Left colon (tissue), 2 donors: Measurements from ENCODE around the gene TMEM121B. TPM values are rescaled to one million over a fixed set of nuclear protein-coding genes. Genes with fewer than 3 reads are reported as not detected.

ENCODE experiments used
- ATAC-seq: fragments of 200-7000 bp; cut with Tn5 transposase; one replicate; pipeline ENCODE4 v1.9.1; 2020; ENCODE audit warnings: mild to moderate bottlenecking, moderate library complexity
- DNase-seq, 2 donors: peaks; one replicate each; pipeline ENCODE4 v3.0.0-alpha.2; 2020
- intact Hi-C, 2 donors: fragments of 100-400 bp; cut with DNase I in 1 of 2; cut with micrococcal nuclease in 1 of 2; formaldehyde crosslinking; loops; one replicate each; pipeline versions ENCODE4 v1.11.2 to v1.14.0; 2022; cut with DNase I, micrococcal nuclease
- total RNA-seq, 2 donors: library from RNA; stranded (reverse); fragmentation: NEBNext Ultra II Directional; extraction: Animal tissue kit (Norgen Biotek cat#: 25700); gene quantifications; one replicate each; pipeline ENCODE4 v1.2.1, GENCODE V29; 2021
- donor health status: DM: no; HTN: no; CAD: no.
- donor health status: DM: yes; HTN: yes; CAD: no.

Gene TMEM121B
- total RNA-seq, 2 donors from 2014 or later: 0.15 to 0.42 TPM

GRCh38 chr22:17143101-17143500, 21.9 kb upstream of the TMEM121B start:
- no peak for ATAC-seq
- intact Hi-C loops: no loop called here
- DNase-seq: no peak

GRCh38 chr22:17140826-17141766, 19.9 kb upstream of the TMEM121B start:
- intact Hi-C loops: no loop called here

DNA sequence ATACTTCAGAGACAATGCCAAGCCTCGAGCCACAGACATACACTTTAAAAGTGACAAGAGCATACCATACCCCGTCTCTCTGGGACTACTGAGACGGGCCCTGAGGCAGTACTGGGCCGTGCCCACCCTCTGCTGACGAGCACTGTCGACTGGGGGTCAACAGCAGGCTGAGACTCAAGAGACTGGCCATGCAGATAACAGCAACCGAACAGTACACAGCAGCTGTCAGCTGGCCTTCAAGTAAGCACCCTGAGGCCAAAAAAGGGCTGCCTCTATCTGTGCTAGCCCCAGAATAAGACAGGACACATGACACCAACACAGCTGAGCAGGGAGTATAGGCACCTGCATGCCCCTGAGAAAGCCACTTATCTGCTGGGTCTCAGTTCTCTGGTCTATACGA, 18.9 kb upstream of the TMEM121B start:
- DNase-seq: peak in 1 of 2 donors; percentile 5
- no peak for ATAC-seq
- intact Hi-C loops: no loop called here

More at GRCh38 chr22:17140826-17141766, 19.9 kb upstream of the TMEM121B start:
- ATAC-seq (no peak), DNase-seq (no peak)

- ATAC-seq (no peak), DNase-seq (peak in 1 of 2 donors; percentile 10)
- intact Hi-C loops: loop anchor here in 1 of 2 donors (10.0 kb wide), 1 partner anchor 66 kb away; no protein-coding TSS in a partner anchor
These were observed 17.4 kb upstream of the TMEM121B start for GRCh38 chr22:17138513-17138912.

DNA sequence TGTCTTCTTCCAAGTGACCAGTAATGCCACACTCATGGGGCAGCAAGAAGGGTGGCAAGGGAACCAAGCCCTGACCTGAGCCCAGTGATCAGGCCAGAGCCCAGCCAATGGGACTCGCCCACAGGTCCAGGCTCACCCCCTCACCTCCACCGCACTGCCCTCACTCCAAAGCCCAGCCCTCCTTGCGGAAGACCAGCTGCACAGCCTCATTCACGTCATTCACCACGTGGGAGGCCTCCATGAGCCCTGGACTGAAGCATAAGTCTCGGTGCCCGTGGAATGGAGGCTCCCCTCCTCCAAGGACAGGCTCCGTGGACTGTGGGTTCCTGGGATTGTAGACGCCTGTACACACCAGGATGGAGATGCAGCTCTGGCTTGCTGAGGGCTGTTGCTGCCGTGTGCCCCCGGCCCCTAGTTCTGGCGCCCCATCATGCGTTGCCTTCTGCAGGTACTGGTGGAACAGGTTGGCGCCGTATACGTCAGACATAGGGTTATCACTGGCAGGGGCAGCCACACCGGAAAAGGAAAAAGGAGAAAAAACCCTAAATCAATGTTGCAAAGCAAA, 16.8 kb upstream of the TMEM121B start:
- ATAC-seq (no peak), DNase-seq (peak in 1 of 2 donors; percentile 8)
- intact Hi-C loops: loop anchor here in 1 of 2 donors (10.0 kb wide), 1 partner anchor 67 kb away; no protein-coding TSS in a partner anchor

DNA sequence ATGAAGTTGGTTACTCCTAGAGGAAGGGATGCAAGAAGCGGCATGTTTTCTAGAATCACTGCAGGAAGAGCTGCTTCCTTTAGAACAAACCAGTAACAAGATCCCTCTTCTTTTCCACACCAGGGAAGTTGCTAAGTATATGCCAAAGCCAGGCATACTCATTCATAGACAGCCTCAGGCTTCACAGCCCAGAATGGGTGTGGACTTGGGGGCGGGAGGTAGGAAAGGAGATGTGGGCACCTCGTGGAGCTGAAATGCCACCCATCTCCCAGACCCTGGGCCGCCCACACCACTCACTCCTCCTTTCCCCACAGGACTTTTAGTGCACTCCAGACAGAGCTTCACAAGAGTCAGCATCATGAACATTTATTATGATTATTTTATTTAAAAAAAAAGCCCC, 16.0 kb upstream of the TMEM121B start:
- DNase-seq: no peak
- intact Hi-C loops: loop anchor here in 1 of 2 donors (10.0 kb wide), 1 partner anchor 68 kb away; no protein-coding TSS in a partner anchor
- ATAC-seq: no peak

GRCh38 chr22:17135153-17135760, 14.1 kb upstream of the TMEM121B start:
- ATAC-seq (no peak), DNase-seq (peak in 1 of 2 donors; percentile 14)
- intact Hi-C loops: loop anchor here in 1 of 2 donors (10.0 kb wide), 1 partner anchor 70 kb away; no protein-coding TSS in a partner anchor

GRCh38 chr22:17133137-17133536, 12.0 kb upstream of the TMEM121B start:
- intact Hi-C loops: loop anchor here in 1 of 2 donors (10.0 kb wide), 1 partner anchor 72 kb away; no protein-coding TSS in a partner anchor
- DNase-seq: peak in 1 of 2 donors; percentile 10
- no peak for ATAC-seq

GRCh38 chr22:17132112-17132511, 11.0 kb upstream of the TMEM121B start:
- intact Hi-C loops: loop anchor here in 1 of 2 donors (10.0 kb wide), 1 partner anchor 73 kb away; no protein-coding TSS in a partner anchor
- ATAC-seq: no peak
- DNase-seq: no peak

DNA sequence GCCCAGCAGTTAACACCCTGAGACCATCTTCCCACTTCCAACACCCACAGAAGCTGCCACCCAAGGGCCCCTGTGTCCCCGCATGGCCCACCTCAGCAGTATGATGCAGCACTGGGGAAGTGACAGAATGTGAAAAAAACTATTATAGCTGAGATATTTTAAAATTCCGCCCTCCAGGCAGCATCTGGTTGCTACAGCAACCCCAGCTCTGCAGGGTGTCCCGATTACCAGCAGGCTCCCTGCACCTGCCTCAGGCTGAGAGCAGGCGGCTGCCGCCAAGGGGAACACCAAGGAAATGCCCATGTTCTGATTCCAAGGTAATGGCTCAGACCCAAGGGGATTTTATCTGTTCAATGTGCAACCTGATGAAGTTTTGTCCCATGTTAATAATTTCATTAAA, 10.5 kb upstream of the TMEM121B start:
- intact Hi-C loops: loop anchor here in 1 of 2 donors (10.0 kb wide), 1 partner anchor 73 kb away; no protein-coding TSS in a partner anchor
- ATAC-seq (no peak), DNase-seq (no peak)

- intact Hi-C loops: loop anchor here in 1 of 2 donors (10.0 kb wide), 1 partner anchor 75 kb away; no protein-coding TSS in a partner anchor
- ATAC-seq (no peak), DNase-seq (no peak)
These were observed 9.0 kb upstream of the TMEM121B start for GRCh38 chr22:17130199-17130598.

DNA sequence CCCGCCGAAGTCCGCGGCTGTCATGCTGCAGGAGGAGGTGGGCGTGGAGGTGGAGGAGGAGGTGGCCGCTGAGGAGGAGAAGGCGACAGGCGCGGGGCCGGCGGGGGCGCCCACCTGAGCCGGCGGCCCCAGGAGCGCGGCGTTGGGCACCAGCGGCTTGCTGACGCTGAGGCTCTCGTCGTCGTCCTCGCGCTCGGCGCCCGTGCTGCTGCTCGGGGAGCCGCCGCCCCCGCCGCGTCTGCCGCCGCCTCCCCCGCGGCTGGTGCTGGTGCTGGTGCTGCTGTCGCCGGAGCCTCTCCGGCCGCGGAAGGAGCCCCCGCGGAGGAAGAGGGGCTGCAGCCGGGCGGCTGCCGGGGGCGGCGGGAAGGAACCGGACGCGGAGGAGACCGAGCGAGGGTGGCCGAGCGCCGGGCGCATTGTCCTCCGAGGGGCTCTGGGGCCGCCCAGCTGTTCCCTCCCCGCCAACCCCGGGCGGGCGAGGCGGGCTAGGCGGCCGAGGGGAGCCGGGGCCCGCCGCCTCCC, 388 bp downstream of the TMEM121B start:
- DNase-seq (no peak), ATAC-seq (peak; percentile 8)
- intact Hi-C loops: no loop called here

GRCh38 chr22:17120281-17120680, 879 bp downstream of the TMEM121B start:
- DNase-seq (peak; percentile 34 to 67), ATAC-seq (peak; percentile 65)
- intact Hi-C loops: no loop called here

DNA sequence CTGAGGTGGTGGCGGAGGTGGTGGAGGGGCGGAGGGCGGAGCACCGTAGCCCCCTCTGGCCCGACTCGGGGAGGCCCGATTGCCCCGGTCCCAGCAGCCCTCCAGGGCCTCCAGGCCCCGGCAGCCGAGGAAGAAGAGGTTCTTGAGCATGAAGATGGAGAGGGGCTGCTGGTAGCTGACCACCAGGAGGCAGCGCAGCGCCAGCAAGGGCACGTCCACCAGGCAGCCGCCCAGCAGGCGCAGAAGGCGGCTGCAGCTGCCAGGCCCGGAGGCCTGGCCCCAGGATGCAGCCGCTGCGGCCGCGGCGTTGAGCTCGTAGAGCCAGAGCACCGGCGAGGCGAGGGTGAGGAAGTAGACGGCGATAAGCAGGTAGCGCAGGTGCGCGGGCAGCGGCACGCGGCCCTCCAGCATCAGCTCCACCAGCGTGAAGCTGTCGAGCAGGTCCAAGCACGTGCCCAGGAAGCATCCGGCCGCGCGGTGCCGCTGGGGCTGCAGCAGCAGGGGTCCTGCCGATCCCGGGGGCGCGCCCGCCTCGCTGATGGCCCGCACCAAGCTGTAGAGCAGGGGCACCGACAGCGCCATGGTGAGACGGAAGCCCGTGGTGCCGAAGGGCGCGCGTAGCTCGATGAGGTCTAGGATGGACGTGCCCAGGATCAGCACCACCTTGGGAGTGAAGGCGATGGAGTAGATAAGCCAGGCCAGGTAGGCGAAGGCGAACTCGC, 1.5 kb downstream of the TMEM121B start:
- ATAC-seq: peak; percentile 69
- peak in 1 of 2 donors; percentile 58 for DNase-seq
- intact Hi-C loops: no loop called here

DNA sequence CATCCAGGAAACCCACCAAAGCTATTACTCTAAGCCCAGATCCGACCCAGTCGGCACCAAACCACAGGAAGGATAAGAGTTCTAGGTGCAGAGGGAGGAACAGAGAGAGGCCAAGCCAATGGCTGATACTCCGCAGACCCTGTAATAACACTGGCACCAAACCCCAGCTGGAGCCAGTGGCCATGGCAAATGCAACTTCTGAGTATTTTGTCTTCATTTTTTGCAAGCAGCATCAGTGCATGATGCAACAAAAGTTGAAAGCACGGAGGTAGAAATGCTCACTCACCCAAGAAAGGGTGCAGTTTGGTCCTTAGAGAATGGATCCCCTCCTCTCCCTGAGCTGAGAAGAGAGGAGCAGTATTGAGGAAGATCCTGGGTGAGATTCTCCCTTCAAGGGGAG, 2.8 kb downstream of the TMEM121B start:
- ATAC-seq (no peak), DNase-seq (no peak)
- intact Hi-C loops: no loop called here

- no peak for ATAC-seq
- DNase-seq: no peak
- intact Hi-C loops: no loop called here
These were observed 3.3 kb downstream of the TMEM121B start for GRCh38 chr22:17117890-17118289.

- no peak for DNase-seq
- ATAC-seq: no peak
- intact Hi-C loops: no loop called here
These were observed 3.8 kb downstream of the TMEM121B start for GRCh38 chr22:17117400-17117799.
